H1 (cell line): ENCODE measurements around the gene COL5A1. TPM values are rescaled to one million over a fixed set of nuclear protein-coding genes. Genes with fewer than 3 reads are reported as not detected.

Experiments used
- CTCF ChIA-PET: fragments of 300-600 bp; sonication (Branson Sonifier 250); formaldehyde crosslinking; loops from one replicate; lab custom pipeline; 2021; ENCODE audit not compliant: partially characterized antibody; lab: Charles Lee
- POLR2A ChIA-PET: fragments of 300-600 bp; sonication (Branson Sonifier 250); formaldehyde crosslinking; loops from one replicate; lab custom pipeline; 2021; ENCODE audit warnings: inconsistent platforms; ENCODE audit not compliant: partially characterized antibody; lab: Charles Lee
- DNase-seq, 2 experiments: peaks; one replicate each; pipeline versions ENCODE4 v3.0.0 to v3.0.0-alpha.2; 2010 to 2022; ENCODE audit warnings: low spot score in 2 of 2, low read depth in 1 of 2, mixed read lengths in 1 of 2
- FAIRE-seq: peaks from 2 replicates; lab custom pipeline; 2011; peaks lifted over from hg19 to GRCh38; lab: Jason Lieb, UNC
- H2AFZ ChIP-seq: 2 replicates; pipeline ENCODE4 v1.8.1; 2012; ENCODE audit warnings: low read length, inconsistent platforms
- H2AK5ac ChIP-seq: 2 replicates; pipeline ENCODE4 v1.6.1; 2013; ENCODE audit warnings: low read depth, low read length
- H2BK120ac ChIP-seq: replicated peaks from 2 replicates; pipeline ENCODE3; 2013; ENCODE audit warnings: low read depth, low read length, inconsistent platforms
- H2BK12ac ChIP-seq: 2 replicates; pipeline ENCODE4 v1.6.1; 2013; ENCODE audit warnings: low read depth, low read length
- H2BK15ac ChIP-seq: 2 replicates; pipeline ENCODE4 v1.6.1; 2013; ENCODE audit warnings: low read length
- H2BK20ac ChIP-seq: 2 replicates; pipeline ENCODE4 v1.6.1; 2013; ENCODE audit warnings: low read length
- H2BK5ac ChIP-seq: 2 replicates; pipeline ENCODE4 v1.6.1; 2013; ENCODE audit warnings: low read depth, low read length
- H3K14ac ChIP-seq: 2 replicates; pipeline ENCODE4 v1.6.1; 2013; ENCODE audit warnings: inconsistent platforms; ENCODE audit not compliant: insufficient read length
- H3K18ac ChIP-seq: 2 replicates; pipeline ENCODE4 v1.6.1; 2013; ENCODE audit warnings: low read length; ENCODE audit errors: extremely low read depth
- H3K23ac ChIP-seq: 2 replicates; pipeline ENCODE4 v1.6.1; 2013; ENCODE audit warnings: inconsistent platforms; ENCODE audit not compliant: insufficient read length
- H3K23me2 ChIP-seq: 2 replicates; pipeline ENCODE4 v1.6.1; 2013; ENCODE audit warnings: low read depth, low read length
- H3K27ac ChIP-seq: 2 replicates; pipeline ENCODE4 v1.6.1; 2011; ENCODE audit warnings: low read depth, low read length, inconsistent platforms
- H3K27me3 ChIP-seq, 4 experiments: replicated peaks in 1 of 4; 1 replicate in 1 of 4; 2 replicates in 3 of 4; pipeline versions ENCODE4 v1.6.1 to v1.8.1; 2011 to 2013; ENCODE audit warnings: low read length in 3 of 4, mild to moderate bottlenecking in 3 of 4, inconsistent platforms in 2 of 4, mixed read lengths in 2 of 4, moderate library complexity in 1 of 4; ENCODE audit not compliant: control insufficient read depth in 3 of 4, insufficient read depth in 3 of 4; ENCODE audit errors: extremely low read depth in 1 of 4
- H3K36me3 ChIP-seq, 4 experiments: 2 replicates each; pipeline versions ENCODE4 v1.6.1 to v1.8.1; 2011 to 2013; ENCODE audit warnings: mild to moderate bottlenecking in 4 of 4, low read length in 3 of 4, moderate library complexity in 2 of 4, control low read depth in 1 of 4, inconsistent platforms in 1 of 4; ENCODE audit not compliant: insufficient read depth in 4 of 4, control insufficient read depth in 2 of 4
- H3K4ac ChIP-seq: replicated peaks from 2 replicates; pipeline ENCODE3; 2013; ENCODE audit warnings: low read length, low read depth, mixed read lengths, inconsistent platforms; ENCODE audit not compliant: insufficient read length
- H3K4me1 ChIP-seq, 4 experiments: replicated peaks in 1 of 4; 1 replicate in 1 of 4; 2 replicates in 3 of 4; pipeline versions ENCODE4 v1.6.1 to v1.8.1; 2011 to 2013; ENCODE audit warnings: low read length in 3 of 4, inconsistent platforms in 2 of 4, mixed read lengths in 1 of 4; ENCODE audit not compliant: insufficient read depth in 4 of 4, control insufficient read depth in 3 of 4
- H3K4me2 ChIP-seq, 2 experiments: 2 replicates each; pipeline versions ENCODE4 v1.6.1 to v1.8.1; 2011 to 2013; ENCODE audit warnings: low read depth in 2 of 2, low read length in 2 of 2, control low read depth in 1 of 2, inconsistent platforms in 1 of 2, mild to moderate bottlenecking in 1 of 2; ENCODE audit not compliant: insufficient read depth in 1 of 2
- H3K4me3 ChIP-seq, 4 experiments: fragments of 200-600, 300-600 bp in 1 of 4; sonication (generic), shearing (Covaris generic), sonication (Bioruptor Twin) in 1 of 4; 2 replicates each; pipeline versions ENCODE4 v1.5.1 to v1.8.1; 2011 to 2016; ENCODE audit warnings: low read length in 4 of 4, low read depth in 3 of 4, control low read depth in 2 of 4, inconsistent platforms in 2 of 4, mild to moderate bottlenecking in 2 of 4, mixed read lengths in 1 of 4, moderate library complexity in 1 of 4; ENCODE audit not compliant: insufficient read depth in 2 of 4; ENCODE audit errors: extremely low read depth in 1 of 4
- H3K56ac ChIP-seq: replicated peaks from 2 replicates; pipeline ENCODE3; 2013; ENCODE audit warnings: low read depth, mild to moderate bottlenecking, mixed read lengths, low read length, inconsistent platforms; ENCODE audit not compliant: insufficient read length
- H3K79me1 ChIP-seq: 2 replicates; pipeline ENCODE4 v1.6.1; 2013; ENCODE audit warnings: low read depth, low read length, control low read depth
- H3K79me2 ChIP-seq, 2 experiments: 2 replicates each; pipeline versions ENCODE4 v1.6.1 to v1.8.1; 2012 to 2013; ENCODE audit warnings: low read length in 2 of 2, mild to moderate bottlenecking in 2 of 2, inconsistent platforms in 1 of 2; ENCODE audit not compliant: insufficient read depth in 2 of 2, control insufficient read depth in 1 of 2
- H3K9ac ChIP-seq, 4 experiments: replicated peaks in 1 of 4; 1 replicate in 1 of 4; 2 replicates in 3 of 4; pipeline versions ENCODE4 v1.6.1 to v1.8.1; 2011 to 2013; ENCODE audit warnings: low read depth in 3 of 4, low read length in 3 of 4, control low read depth in 2 of 4, mild to moderate bottlenecking in 2 of 4, moderate library complexity in 2 of 4, inconsistent platforms in 1 of 4; ENCODE audit errors: extremely low read depth in 1 of 4
- H3K9me3 ChIP-seq, 2 experiments: 2 replicates each; pipeline versions ENCODE4 v1.6.1 to v1.8.1; 2012 to 2013; ENCODE audit warnings: mild to moderate bottlenecking in 2 of 2, moderate library complexity in 2 of 2, control low read depth in 1 of 2, inconsistent platforms in 1 of 2, low read depth in 1 of 2, low read length in 1 of 2, mixed read lengths in 1 of 2; ENCODE audit not compliant: insufficient read depth in 2 of 2
- H4K20me1 ChIP-seq, 2 experiments: replicated peaks in 1 of 2; 2 replicates each; pipeline versions ENCODE3 to v1.8.1; 2011 to 2013; ENCODE audit warnings: inconsistent platforms in 2 of 2, low read length in 2 of 2, mild to moderate bottlenecking in 1 of 2; ENCODE audit not compliant: insufficient read depth in 2 of 2, control insufficient read depth in 1 of 2
- H4K5ac ChIP-seq: 2 replicates; pipeline ENCODE4 v1.6.1; 2013; ENCODE audit warnings: low read length, low read depth, mixed read lengths, inconsistent platforms; ENCODE audit not compliant: insufficient read length
- H4K8ac ChIP-seq: 2 replicates; pipeline ENCODE4 v1.8.0; 2013; ENCODE audit warnings: mild to moderate bottlenecking, moderate library complexity, low read length, inconsistent platforms; ENCODE audit not compliant: insufficient read depth; ENCODE audit errors: extremely low read depth
- H4K91ac ChIP-seq: replicated peaks from 2 replicates; pipeline ENCODE3; 2013; ENCODE audit warnings: low read length, mixed read lengths, inconsistent platforms; ENCODE audit not compliant: insufficient read length
- BRCA1 ChIP-seq: IDR thresholded peaks from 2 replicates; pipeline ENCODE4 v1.6.1; 2012; ENCODE audit warnings: low read depth, low read length, improper control_type of control experiment
- CBX8 ChIP-seq: fragments of 300-800, 300-1000 bp; sonication (generic); IDR thresholded peaks from 2 replicates; pipeline ENCODE4 v1.7.1; 2016; ENCODE audit warnings: low read depth, low read length, borderline replicate concordance
- CTBP2 ChIP-seq: IDR thresholded peaks from 2 replicates; pipeline ENCODE4 v1.7.0; 2011; ENCODE audit warnings: borderline replicate concordance, mild to moderate bottlenecking, moderate library complexity, mixed read lengths, low read length; ENCODE audit not compliant: insufficient read depth, insufficient read length
- EZH2 ChIP-seq: fragments of 200-600 bp; sonication (generic); IDR thresholded peaks from 2 replicates; pipeline ENCODE4 v1.7.1; 2012; ENCODE audit warnings: low read depth, mild to moderate bottlenecking, moderate library complexity, low read length, inconsistent platforms; ENCODE audit not compliant: severe bottlenecking
- RNF2 ChIP-seq: fragments of 200-900, 300-1000 bp; sonication (generic); IDR thresholded peaks from 2 replicates; pipeline ENCODE4 v1.7.1; 2016; ENCODE audit warnings: borderline replicate concordance, low read depth, mild to moderate bottlenecking, antibody characterized with exemption, low read length; ENCODE audit not compliant: poor library complexity, severe bottlenecking; ENCODE audit errors: missing control alignments
- SP2 ChIP-seq: IDR thresholded peaks from 2 replicates; pipeline ENCODE4 v1.6.1; 2012; ENCODE audit warnings: mild to moderate bottlenecking, low read length, inconsistent platforms
- SUZ12 ChIP-seq: fragments of 200-600 bp; sonication (generic); IDR thresholded peaks from 2 replicates; pipeline ENCODE4 v1.6.1; 2012; ENCODE audit warnings: mild to moderate bottlenecking, inconsistent platforms, low read length, moderate library complexity, mixed read lengths
- WGBS, 2 experiments: shearing (Covaris generic) in 1 of 2; methylation state at CpG; one replicate each; pipeline versions ENCODE4 v1.1.6 to v1.1.7; 2013 to 2015; ENCODE audit warnings: low lambda C conversion rate in 2 of 2, mixed read lengths in 2 of 2, inconsistent platforms in 1 of 2, low coverage in 1 of 2, missing lambda C conversion rate in 1 of 2; ENCODE audit not compliant: insufficient replicate concordance in 2 of 2, insufficient coverage in 1 of 2, insufficient read length in 1 of 2; ENCODE audit errors: extremely low coverage in 1 of 2, missing lambda C conversion rate in 1 of 2; 5-methylcytosine and 5-hydroxymethylcytosine counted together
- polyA plus RNA-seq, 7 experiments: library from polyadenylated mRNA; depleted of rRNA in 3 of 7; stranded (reverse) in 5 of 7; unstranded in 2 of 7; fragments of >200 nt in 5 of 7; fragments of 200-250 nt in 2 of 7; gene quantifications; 1 replicate in 5 of 7; 2 replicates in 1 of 7; 4 replicates in 1 of 7; pipeline versions ENCODE4 v1.2.1 to v1.2.3, GENCODE V29; 2011 to 2013; ENCODE audit warnings: missing spikeins in 2 of 7, mixed read lengths in 2 of 7
- total RNA-seq: library from RNA; stranded (reverse); fragmentation: NEBNext Ultra II Directional; extraction: Animal tissue kit (Norgen Biotek cat#: 25700); gene quantifications from 2 replicates; pipeline ENCODE4 v1.2.1, GENCODE V29; 2021
- TF ChIP-seq, protein P1 (sequence below): IDR thresholded peaks from 2 replicates; pipeline ENCODE4 v1.6.1; 2012; ENCODE audit warnings: low read length, inconsistent platforms

Gene COL5A1
- total and polyA plus RNA-seq, 2 of the 8 experiments (the other 6 are each of a cell fraction or from before 2014, with no cell fraction given), result 3.8 to 12.0 TPM

DNA sequence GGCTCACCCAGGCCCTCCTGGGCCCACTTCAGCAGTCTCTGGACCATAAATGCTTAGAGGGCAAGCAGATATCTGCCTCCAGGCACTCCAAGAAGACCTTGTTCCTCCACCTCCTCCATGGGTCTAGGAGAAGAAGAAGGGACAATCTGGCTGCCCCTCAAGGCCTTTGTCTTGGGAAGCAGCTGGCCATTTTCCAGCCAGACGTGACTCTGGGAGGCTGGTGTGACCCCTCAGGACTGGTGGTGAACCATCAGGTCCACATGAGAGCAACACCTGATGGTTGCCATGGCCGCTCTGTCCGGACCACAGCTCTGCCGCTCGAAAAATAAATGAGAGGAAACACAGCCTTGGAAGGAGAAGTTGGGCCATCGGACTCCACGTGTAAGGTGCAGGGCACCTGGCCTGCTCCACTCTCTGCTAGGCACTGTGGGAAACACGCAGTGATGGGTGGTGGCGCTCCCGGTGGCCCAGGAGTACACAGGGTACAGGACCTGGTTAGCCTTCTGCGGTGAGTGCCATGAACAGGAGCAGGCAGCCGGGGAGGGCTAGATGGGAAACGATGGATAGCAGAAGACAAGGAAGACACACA is 3.0 kb upstream of the COL5A1 start:
- Histone ChIP-seq H4K91ac (no peak overlapping the region), H3K23me2 (no peaks in the 10 kb centered on the region; the same call in 1 of the 2 replicates)

More for the DNA sequence above, 3.0 kb upstream of the COL5A1 start:
- Histone ChIP-seq H2BK120ac (no peak overlapping the region), H2BK20ac (no peak overlapping the region), H4K8ac (no peak overlapping the region), H4K5ac (no peak overlapping the region), H3K27me3 (peaks cover 0 to 8% (median 5%) of the 10 kb centered on the region in 4 experiments; a peak in 5 of 7 replicates), H2BK12ac (peak overlapping the region; percentile 50; the same call in 1 of the 2 replicates), H2BK5ac (no peak overlapping the region), H3K14ac (no peak overlapping the region), H2AK5ac (no peak overlapping the region), H3K23ac (no peak overlapping the region), H3K4ac (no peak overlapping the region), H3K79me1 (no peaks in the 10 kb centered on the region), H3K9me3 (no peaks in the 10 kb centered on the region), H3K27ac (no peak overlapping the region), H3K79me2 (no peaks in the 10 kb centered on the region), H3K18ac (no peak overlapping the region), H3K36me3 (no peaks in the 10 kb centered on the region), H4K20me1 (peaks cover 0 to 2% of the 10 kb centered on the region in 2 experiments), H2BK15ac (0 out of 2 replicates have a peak overlapping the region, but pooled peaks have one; percentile 81), H3K4me1 (peaks cover 0 to 19% (median 8%) of the 10 kb centered on the region in 4 experiments; a peak in 6 of 7 replicates), H3K4me2 (no peak overlapping the region), H3K9ac (no peak overlapping the region), H3K4me3 (no peak overlapping the region), H2AFZ (no peak overlapping the region), H3K56ac (no peak overlapping the region)
- ChIA-PET CTCF (interaction anchor here (0.6 to 1.2 kb wide), 3 partner anchors 11 to 448 kb away, joined by 3 read pairs; no protein-coding TSS in a partner anchor), POLR2A (interaction anchor here (2.2 kb wide), 1 partner anchor 10 kb away, joined by 5 read pairs; no protein-coding TSS in a partner anchor)
- FAIRE-seq (no peak), DNase-seq (no peak)
- WGBS, 2 experiments, result 92% methylated on average over 13 of the region's 13 CpGs; no CpG with 5 or more reads in 1 of the 2 experiments
- TF ChIP-seq, protein P1, sequence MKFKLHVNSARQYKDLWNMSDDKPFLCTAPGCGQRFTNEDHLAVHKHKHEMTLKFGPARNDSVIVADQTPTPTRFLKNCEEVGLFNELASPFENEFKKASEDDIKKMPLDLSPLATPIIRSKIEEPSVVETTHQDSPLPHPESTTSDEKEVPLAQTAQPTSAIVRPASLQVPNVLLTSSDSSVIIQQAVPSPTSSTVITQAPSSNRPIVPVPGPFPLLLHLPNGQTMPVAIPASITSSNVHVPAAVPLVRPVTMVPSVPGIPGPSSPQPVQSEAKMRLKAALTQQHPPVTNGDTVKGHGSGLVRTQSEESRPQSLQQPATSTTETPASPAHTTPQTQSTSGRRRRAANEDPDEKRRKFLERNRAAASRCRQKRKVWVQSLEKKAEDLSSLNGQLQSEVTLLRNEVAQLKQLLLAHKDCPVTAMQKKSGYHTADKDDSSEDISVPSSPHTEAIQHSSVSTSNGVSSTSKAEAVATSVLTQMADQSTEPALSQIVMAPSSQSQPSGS, result no peak
- TF ChIP-seq BRCA1 (no peak), SUZ12 (no peak), CTBP2 (no peak), EZH2 (no peak), CBX8 (no peak), SP2 (no peak), RNF2 (no peak)
